Activated T-cell treated with anti-CD3 and anti-CD28 coated beads, Interleukin-2, amount 50 U/mL, for 48 hours (primary cell): ENCODE measurements around the gene ERBB2.
A peak's percentile ranks its signal among the peaks of the same experiment; 100 is the strongest.
"Not testable (repeated sequence)": the region's sequence is repeated elsewhere in the genome, so short reads cannot be mapped to it uniquely, and the experiment has no call there.

Experiments
- DNase-seq, 2 experiments: peaks; one replicate each; pipeline ENCODE4 v3.0.0-alpha.2; 2020

ERBB2 gene

DNA sequence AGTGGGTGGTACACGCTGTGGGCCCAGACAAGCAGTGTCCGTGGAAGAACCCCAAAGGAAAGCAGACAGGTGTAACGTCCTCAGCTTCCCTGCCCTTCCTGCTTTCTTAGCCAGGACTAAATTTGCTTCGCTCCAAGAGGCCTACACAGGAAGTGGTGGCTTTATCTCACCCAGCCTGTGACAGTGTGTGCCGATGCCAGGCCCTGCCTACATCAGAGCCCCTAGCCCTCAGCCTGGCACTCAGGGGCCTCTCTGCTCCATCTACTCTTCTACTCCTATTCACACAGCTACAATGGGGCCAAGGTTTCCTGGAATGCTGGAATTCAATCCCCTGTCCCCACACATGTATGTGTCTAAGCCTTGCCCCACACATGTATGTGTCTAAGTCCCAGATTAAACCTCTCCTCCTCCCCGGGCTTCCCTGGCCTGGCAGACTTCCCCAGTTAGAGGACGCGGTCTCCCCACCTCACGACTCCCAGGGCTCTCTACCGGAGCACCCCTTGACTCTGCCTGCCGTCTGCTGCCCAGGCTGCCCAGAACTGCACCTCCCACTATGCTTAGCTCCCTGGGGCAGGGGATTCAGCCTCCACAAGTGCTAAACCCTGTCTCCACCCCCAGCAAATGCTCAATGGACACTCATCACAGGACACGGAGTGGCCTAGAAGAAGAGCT is 20.2 kb upstream of the ERBB2 start:
- peak; percentile 48 to 62 for DNase-seq

DNA sequence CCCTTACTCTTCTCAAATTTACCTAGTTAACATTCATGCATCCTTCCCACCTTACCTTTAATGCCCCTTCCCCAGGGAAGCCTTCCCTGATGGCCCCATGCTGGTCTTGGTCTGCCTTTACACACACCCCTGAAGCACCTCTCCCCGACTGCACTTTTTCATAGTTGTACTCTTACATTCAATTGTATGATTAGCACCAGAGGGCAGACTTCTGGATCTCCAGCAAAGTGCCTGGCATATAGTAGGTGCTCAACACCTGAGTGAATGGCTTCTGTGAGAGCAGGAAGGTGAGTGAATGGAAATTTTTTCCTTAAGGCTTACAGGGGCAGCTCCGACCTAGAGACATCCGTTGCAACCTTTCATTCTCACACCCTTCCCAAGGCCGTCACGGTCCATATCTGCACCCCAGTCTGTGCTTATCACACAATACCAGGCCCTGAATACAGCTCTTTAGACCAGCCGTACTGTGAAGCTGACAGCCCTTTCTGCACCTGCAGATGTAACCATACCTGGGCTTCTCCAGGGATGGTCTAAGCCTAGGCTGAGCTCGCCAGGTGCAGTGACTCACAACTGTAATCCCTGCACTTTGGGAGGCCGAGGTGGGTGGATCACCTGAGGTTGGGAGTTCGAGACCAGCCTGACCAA is 16.4 kb upstream of the ERBB2 start:
- DNase-seq, result no peak

DNA sequence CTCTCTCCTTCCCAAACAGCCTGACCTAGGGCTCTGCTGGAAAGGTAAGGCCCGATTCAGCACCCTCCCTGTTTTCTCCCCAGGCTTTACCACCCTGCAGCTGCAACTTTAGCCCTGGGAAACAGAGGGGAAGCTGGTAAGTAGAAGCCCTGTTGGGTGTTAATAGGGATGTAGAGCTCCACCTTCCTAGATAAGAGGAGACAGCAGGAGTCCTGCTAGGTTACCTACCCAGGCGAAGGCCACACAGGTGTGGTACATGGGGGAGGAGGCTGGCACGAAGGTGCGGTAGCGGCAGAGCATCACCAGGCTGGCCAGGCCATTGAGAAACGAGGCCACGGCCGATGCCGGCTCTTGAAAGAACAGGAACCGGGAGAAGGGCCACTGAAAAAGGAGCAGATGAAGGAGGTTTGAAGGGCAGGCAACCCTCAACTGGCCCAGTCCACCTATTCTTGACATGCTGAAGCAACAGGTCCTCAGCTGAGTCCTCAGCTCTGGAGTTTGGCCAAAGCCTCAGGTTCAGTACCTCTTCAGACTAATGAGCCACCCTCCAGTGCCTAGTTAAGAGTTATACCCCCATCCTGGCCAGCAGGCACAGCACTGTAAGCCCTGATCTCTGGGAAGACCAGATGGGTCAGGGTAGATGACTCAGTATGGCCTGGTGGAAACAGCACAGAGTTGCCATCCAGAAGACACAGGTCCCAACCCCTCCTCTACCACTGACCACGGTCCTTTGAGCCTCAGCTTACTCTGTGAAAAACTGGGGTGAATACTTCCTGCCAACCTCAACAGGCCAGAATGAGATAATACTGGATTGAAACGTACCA is 15.3 kb upstream of the ERBB2 start:
- DNase-seq, result no peak

DNA sequence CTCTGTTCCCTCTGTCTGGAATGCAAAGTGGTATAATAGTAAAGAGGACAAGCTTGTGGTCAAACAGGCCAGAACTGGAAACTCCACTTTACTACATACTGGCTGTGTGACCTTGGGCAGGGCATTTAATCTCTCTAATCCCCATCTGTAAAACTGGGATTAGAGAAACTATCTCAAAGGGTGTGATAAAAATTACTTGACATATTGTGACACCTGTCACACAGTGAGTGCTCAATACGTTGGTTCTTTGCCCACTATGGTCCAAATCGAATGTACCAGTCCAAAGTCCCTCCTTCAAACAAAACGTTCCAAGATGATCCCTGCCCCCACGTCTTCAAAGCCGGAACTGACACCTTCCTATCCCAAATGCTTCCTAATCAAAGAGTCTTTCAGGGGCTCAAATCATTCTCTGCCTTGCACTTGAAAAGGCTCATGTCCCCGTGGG is 12.7 kb upstream of the ERBB2 start:
- DNase-seq, result no peak

DNA sequence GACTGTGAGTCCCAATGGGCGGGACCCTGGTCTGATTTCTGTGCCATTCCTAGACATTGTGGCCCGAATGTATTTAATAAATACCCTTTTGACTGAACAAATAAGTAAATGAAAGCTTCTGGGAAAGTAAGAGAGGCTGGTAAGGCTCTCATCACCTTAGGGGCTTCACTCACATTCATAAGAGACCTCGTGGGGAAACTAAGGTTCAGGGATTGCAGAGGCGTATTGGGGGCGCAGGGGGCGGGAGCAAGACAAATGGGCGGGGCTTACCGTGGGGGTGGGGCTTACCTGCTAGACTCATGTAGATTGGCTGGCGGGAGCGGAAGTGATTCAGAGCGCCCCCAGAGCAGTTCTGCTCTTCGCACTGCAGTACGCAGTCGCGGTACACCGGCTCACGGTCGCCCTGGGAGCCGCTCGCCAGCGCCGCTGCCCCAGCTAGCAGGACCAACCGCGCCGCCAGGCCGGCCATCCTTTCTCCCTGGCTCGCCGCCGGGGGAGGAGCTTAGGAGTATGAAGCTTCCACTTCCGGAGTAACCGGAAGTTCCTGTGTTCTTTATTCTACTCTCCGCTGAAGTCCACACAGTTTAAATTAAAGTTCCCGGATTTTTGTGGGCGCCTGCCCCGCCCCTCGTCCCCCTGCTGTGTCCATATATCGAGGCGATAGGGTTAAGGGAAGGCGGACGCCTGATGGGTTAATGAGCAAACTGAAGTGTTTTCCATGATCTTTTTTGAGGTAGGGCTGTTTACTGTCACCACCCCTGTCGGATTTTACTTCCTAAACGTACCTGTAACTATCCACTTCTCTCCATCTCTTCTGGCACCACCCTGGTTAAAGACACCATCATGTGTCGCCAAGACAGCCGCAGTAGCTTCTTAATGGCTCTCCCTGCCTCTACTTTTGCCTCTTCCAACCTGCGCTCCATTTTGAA is 12.1 kb upstream of the ERBB2 start, which contains the start of gene PGAP3:
Gene PGAP3, minus strand, starts transcription at position 512 of the 929 bp plus-strand sequence. Its CDS starts 43 bp downstream, at position 469.
- DNase-seq, result peak; percentile 90 to 91

DNA sequence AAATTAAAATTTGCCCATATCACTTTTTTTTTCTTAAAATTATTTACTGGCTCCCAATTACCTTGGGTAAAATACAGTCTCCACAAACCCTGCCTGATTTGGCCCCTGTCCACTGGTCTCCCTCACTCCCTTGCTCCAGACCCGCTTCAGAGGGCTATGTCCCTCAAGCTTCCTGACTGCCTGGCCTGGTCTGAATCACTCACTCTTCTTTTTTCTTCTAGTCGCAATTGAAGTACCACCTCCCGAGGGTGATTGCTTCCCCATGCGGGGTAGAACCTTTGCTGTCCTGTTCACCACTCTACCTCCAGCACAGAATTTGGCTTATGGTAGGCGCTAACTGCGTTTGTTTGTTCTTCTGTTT is 11.4 kb upstream of the ERBB2 start:
- no peak for DNase-seq

DNA sequence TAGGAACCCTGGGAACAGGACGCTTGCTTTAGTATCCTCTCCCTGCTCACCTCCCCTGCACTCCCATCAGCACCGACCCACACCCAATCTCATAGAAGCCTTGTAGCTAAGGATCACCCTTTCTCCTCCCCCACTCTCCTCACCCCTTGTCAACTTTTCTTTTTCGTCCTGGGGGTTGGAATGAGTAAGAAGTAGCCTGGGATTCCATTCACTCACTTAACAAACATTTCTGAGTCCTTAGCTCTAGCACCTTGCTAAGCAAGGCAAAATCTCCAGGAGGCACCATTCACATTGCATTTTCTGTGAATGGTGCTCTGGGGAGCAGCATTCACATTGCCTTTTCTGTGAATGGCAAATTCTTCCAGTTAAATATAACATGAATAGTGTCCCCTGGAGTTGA is 10.9 kb upstream of the ERBB2 start:
- no peak for DNase-seq

DNA sequence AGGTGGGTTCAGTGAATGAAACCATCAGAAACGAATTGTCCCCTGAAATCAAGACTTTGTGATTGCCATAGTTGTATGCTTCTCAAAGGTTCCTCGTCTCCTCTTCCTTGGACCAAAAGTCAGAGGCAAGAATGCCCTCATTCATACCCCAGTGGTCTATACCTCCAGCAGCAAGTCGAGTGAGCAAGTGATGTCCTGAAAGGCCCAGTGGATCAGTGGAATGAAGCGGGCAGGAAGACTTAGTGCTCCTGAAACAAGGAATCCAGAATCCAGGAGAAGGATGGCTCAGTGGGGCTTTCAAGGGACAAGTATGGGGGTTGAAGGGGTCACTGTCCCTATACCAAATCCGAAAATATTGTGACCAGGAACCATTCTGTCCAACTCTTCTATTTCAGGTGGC is 5.3 kb upstream of the ERBB2 start:
- DNase-seq, result no peak

DNA sequence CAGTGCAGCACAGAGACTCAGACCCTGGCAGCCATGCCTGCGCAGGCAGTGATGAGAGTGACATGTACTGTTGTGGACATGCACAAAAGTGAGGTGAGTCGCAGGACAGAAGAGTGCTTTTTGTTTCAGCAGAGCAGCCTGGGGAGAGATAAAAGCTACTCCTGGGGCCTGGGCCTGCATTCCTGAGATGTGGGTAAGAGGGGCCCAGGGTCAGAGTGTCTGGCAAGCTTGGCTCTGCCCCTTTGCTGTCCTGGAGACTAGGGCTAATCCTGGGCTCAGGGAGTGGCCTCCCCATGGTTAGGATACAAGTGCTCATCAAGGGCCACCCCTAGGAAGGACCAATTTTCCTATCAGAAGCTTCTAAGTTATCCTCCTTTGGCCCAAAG is 4.8 kb upstream of the ERBB2 start:
- DNase-seq, result no peak

DNA sequence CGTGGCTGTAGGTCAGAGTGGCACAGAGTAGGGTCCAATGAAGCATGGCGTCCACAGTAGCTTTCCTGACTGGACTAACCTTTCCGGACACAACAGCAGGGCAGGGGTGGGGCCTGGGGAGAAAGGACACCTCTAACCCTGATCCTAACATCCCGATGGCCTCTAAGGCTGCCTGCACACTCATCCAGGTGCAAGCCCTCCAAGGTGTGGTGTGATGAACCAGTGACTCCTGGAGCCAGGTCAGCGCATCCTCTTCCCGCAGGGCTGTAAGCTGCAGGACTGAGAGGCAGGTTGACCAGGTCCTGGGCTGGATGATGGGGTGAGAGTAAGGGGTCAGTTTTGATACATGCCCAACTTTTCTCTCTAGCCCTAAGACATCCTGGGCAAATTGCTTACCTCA is 3.1 kb upstream of the ERBB2 start:
- DNase-seq, result no peak

DNA sequence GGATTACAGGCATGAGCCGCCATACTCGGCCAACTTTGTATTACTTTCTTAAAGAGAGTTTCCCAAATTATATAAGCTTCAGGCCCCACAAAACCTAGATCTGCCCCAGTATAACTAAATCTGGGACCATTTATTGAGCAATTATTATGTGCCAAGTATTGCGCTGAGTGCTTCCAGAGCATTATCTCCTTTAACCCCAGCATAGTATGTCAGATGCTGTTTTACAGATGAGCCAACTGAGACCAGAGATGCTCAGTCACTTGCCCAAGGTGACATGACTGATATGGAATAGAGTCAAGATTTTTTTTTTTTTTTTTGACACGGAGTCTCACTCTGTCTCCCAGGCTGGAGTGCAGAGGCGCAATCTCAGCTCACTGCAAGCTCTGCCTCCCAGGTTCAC is 1.9 kb upstream of the ERBB2 start:
- DNase-seq, result no peak

DNA sequence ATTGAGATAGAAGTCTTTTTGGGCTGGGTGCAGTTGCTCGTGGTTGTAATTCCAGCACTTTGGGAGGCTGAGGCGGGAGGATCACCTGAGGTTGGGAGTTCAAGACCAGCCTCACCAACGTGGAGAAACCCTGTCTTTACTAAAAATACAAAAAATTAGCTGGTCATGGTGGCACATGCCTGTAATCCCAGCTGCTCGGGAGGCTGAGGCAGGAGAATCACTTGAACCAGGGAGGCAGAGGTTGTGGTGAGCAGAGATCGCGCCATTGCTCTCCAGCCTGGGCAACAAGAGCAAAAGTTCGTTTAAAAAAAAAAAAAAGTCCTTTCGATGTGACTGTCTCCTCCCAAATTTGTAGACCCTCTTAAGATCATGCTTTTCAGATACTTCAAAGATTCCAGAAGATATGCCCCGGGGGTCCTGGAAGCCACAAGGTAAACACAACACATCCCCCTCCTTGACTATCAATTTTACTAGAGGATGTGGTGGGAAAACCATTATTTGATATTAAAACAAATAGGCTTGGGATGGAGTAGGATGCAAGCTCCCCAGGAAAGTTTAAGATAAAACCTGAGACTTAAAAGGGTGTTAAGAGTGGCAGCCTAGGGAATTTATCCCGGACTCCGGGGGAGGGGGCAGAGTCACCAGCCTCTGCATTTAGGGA is 577 bp upstream of the ERBB2 start:
- not testable (repeated sequence) for DNase-seq

DNA sequence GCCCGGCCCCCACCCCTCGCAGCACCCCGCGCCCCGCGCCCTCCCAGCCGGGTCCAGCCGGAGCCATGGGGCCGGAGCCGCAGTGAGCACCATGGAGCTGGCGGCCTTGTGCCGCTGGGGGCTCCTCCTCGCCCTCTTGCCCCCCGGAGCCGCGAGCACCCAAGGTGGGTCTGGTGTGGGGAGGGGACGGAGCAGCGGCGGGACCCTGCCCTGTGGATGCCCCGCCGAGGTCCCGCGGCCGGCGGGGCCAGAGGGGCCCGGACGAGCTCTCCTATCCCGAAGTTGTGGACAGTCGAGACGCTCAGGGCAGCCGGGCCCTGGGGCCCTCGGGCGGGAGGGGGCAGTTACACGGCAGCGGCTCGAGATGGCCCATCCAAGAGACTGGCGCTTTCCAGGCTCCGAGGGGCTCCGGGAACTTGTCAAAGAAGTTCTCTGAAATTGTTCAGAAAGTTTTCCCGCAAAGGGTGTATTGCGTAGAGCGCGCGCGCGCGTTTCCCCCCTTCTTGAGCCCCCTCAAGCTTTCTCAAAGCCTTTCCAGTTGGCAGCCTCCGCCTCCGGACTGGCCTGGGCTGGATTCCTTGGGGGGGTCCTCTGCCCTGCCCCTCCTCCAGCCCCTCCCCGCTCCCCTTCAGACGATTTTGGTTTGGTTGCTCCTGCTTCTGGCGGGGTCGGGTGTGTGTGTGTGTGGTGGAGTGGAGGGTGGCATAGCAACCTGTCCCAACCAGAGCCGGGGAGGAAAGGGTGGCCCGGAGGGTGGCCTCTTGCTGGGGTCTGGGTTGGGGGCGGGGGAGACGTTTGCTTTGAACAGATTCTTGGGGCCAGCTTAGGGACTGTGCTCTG is 504 bp downstream of the ERBB2 start:
- no peak for DNase-seq

DNA sequence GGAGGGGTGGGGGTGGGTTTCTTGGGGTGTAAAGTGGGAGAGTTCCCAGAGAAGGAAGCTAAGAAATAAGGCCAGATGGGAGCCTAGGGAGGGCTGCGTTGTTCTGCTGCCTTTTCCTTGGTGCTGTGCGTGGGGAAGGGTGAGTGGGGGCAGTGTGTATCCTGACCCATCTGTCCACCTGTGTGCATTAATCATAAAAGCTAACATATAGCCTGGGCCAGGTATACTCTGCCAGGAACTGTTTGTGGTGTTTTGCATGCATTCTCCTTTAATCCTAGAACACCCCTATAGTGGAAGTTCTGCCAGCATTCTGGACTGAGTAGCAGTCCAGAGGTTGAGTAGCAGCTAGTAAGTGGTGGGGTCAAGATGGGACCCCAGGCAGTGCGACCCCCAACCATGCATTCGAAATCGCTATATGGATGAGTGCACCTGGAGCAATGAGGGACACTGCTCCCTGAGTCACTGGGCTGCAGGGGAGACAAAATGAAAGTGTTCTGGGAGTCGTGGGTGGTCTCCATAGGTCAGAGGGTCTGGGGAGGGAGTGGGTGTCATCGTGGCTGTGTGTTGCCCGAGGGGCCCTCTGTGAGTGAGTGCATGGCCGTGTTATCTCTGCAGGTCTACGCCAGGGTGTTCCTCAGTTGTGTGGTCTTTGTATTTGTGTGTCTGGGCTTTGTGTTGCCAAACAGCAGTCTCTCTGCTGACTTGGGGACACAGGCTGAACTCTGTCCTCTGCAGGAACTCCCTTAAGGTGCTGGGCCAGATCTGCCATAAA is 1.3 kb downstream of the ERBB2 start:
- no peak for DNase-seq

DNA sequence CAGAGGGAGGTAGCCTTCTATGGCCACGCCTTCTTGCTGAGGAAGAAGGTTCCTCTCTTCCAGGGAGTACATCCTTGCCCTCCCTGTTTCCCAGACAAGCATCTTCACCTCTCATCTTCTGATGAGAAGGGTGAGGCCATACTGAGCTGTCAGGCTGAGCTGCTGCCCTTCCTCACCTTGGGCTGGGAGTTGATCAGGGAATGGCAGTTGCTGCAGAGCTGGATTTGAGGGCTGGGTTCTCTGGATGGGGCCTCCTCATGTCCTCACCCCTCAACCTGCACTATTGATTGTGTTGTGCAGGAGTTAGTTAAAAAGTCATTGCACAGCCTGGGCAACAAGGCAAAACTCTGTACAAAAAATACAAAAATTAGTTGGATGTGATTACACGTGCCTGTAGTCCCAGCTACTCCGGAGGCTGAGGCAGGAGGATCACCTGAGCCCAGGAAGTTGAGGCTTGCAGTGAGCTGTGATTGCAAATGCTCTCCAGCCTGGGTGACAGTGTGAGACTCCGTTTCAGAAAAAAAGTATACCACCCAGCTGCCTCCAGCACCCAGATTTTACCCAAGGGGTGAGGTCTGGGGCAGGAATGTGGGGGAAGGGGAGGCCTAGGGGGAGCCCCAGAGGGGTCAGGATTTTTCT is 2.0 kb downstream of the ERBB2 start:
- no peak for DNase-seq

DNA sequence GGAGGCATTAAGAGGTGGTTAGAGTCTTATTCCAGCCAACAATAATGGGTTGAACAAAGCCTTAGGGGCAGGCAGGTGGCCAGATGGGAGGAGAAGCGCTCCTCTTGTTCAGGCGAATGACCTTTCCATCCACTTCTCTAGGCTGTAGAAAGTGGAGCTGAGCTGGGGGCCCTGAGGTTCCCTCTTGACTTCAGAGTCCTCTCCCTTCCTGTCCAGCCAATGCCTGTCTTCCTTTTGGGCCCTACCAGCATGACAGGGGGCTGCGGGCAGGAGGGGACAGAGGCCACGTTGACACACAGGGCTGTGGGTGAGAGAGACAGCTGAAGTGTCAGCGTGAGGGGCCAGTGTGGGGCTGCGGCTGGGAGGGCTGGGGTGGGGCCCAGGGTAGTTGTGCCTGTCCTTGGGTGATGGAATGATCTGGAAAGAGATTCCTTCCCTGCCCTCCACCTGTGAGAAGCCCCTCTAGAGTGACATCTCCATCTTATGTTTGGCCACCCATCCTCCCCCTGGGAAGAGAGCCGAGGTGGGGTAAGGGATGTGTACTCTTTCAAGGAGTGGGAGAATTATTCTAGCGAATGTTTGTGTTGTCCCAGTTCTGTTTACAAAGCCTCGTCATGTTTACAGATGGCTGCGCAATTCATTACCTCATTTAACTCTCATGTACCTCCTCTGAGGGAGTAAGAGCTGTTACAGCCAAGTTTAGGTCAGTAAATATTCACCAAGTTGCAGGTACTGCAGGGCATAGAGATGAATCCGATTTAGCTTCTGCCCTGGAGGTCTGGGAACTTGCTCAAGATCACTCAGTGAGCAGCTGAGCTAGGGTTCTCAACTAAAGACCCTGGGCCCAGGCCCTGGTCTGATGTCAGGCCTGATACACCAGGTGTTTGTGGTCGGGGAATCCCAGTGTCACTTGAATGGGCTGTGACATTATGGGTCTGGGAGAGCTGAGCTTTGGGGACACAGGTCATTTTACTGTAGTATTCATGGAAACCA is 3.3 kb downstream of the ERBB2 start:
- DNase-seq, result no peak

DNA sequence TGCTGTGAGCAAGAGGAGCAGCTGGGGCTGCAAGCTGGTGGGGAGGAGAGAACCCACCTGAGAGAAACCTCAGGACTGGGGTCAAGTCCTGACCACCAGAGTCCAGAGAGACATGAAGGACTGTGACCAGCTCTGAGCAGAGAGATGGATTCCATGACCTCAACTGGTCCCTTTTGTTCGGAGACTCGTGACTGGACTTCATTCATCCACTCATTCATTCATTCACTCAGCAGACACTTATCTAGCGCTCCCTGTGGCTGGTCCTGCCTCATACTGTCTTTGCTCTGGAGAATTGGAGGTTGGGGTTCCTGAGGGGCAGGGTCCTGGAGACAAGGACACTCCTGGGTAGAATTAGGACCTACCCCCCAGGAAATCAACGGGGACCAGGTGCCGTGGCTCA is 4.0 kb downstream of the ERBB2 start:
- DNase-seq, result no peak

DNA sequence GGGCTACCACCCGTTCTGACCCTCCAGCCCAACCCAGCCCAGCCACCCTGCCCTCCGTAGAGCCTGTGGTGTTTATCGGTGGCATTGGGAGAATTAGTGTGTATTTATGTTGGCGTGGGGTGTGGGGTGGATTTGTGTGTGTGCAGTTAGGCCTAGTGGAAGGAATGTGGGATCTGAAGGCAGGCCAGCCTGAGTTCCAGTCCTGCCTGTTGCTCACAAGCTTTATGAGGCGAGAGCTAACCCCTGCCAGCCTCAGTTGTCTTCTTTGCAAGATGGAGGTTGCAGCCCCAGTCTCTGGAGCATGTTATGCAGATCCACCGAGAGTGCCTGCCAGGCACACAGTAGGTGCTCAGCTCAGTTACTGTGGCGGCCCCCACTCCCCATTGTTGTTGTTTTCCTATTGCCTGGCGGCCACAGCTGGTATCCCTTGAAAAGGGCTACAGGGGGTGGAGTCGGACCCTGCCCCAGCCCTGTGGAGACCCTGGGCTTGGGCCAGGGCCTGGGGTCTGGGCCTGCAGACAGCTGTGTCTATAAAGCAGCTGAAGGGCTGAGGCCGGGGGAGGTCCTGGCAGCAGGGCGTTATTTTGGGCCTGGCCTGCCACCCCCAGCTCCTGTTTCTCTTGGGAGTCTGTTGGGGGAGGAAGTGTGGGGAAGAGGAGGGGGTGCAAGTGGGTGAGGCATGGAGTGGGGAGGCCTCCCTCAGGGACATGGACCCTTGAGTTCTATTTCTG is 5.1 kb downstream of the ERBB2 start:
- DNase-seq, result no peak
